NCI-H446 treated with DMSO at 0.1 percent for 48 hours (cell line): Measurements from ENCODE around the gene CLPX.
A peak's percentile ranks its signal among the peaks of the same experiment; 100 is the strongest.
"Not testable (repeated sequence)": the region's sequence is repeated elsewhere in the genome, so short reads cannot be mapped to it uniquely, and the experiment has no call there.

Source experiments
- DNase-seq: peaks from one replicate; lab custom pipeline; 2025; lab: John Stamatoyannopoulos, UW

The CLPX gene

DNA sequence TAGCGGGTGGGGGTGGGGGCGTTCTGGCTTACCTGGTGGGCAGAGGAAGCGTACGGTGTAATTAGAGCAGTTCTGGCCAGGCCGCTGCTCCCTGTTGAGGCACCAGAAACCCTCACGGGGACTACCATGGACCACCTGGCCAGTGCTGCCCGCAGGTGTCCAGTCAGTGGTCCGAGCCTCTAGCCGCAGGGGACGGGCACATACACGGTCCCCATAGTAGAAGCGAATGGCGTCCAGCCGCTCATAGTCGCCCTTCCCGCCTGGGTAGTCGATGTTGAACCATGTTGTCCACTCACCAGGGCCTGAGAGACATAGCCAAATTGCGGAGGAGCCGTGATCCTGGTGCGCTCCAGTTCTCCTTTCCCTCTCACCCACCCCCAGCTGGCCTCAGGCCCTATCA is 21.6 kb upstream of the CLPX start:
- DNase-seq: no peak

DNA sequence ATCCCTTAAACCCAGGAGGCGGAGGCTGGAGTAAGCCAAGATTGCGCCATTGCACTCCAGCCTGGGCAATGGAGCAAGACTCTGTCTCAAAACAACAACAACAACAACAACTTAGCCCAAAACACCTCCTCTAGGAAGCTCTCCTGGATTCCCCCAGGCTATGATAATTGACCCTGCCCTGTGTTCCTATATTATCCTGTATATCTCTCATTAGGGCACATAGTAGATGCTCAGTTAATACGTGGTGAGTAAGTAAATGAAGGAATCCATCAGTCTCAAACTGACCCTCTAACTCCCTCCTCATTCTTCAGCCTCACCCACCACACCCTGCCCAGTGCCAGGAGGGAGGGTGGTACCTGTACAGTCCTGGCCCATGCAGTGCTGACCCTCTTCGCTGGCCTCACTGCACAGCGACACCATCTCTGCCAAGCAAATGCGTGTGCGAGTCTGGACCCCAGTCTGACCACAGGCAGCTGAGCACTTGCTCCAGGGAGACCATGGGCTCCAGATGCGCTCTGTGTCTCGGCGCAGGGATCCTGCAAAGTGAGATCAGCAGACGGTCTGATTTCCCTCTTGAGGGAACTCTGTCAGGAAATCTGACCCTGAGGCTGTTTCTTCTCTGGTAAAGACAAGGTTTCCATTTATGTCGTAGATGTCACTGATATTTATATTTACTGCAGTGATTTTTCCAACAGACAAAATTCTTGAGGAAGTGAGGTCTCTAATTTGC is 20.0 kb upstream of the CLPX start:
- DNase-seq: no peak

DNA sequence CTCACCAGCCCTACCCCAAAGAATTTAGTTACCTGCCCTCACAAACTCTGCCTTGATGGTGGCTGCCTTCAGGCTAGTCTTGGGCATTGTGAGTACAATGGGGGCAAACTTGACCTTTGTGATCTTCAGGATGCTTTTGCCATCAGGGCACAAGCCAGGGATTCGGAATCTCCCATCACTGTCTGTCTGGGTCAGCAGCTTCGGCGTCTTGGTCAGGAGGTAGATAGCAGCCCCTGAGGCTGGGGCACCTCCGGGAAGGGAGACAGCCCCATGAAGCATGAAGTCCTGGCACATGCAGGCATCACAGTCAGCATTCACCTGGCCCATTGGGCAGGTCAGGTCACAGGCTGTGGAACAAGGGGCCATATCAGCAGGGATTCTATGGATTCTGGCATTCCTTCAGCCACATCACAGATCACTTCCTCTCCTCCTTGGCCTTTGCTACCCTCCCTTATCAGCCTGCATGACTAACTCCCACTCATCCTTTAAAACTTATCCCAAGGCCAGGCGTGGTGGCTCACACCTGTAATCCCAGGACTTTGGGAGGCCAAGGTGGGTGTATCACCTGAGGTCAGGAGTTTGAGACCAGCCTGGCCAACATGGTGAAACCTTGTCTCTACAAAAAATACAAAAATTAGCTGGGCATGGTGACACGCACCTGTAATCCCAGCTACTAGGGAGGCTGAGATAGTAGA is 19.2 kb upstream of the CLPX start:
- no peak for DNase-seq

DNA sequence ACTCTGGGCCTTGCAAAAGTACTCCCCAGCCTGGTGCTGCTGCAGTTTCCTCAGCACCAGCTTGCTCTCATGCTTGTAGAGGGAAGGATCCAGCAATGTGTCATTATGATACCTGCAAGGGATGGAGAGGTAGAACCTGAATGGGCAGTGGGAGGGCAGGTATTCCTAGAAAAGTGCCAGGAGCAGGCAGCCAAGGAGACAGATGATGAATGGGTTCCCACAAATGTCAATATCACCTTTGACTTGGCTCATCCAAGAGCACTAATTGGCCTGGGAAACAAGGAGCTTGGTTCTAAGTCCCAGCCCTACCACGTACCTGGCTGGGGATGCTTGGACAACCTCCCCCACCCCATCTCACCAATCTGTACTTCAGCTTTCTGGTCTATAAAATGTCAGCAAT is 16.8 kb upstream of the CLPX start:
- peak; percentile 18 for DNase-seq

DNA sequence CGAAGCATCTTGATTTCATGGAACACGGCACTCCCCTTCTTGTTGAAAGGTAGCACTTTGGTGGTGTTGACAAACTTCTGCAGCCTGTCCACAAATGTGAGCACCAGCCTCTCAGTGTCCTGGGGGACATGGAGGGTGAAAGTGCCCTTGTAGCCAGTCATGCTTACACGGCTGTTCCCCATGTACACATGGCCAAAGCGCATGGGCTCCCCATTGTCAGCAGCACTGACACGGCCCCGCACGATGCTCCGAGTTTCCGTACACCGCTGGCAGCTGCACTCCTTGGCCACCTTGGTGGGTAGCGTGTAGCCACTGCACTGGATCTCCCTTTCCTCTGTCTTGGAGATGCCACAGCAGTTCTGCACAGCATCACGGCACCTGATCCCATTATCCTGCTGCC is 13.4 kb upstream of the CLPX start:
- DNase-seq: no peak

DNA sequence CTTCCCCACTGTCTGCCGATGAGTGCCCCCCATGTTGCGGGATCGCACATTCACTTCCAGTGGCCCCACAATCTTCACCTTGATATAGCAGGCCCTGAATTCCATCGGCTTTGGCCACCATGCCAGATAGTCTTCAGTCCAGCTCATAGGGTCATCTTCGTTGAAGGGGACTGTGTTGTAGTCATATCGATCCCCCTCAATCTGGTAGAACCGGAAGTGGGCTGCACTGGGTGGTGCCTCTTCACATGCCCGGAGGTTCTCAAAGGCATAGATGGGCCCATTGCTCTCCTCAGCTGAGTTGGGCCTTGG is 12.1 kb upstream of the CLPX start:
- no peak for DNase-seq

DNA sequence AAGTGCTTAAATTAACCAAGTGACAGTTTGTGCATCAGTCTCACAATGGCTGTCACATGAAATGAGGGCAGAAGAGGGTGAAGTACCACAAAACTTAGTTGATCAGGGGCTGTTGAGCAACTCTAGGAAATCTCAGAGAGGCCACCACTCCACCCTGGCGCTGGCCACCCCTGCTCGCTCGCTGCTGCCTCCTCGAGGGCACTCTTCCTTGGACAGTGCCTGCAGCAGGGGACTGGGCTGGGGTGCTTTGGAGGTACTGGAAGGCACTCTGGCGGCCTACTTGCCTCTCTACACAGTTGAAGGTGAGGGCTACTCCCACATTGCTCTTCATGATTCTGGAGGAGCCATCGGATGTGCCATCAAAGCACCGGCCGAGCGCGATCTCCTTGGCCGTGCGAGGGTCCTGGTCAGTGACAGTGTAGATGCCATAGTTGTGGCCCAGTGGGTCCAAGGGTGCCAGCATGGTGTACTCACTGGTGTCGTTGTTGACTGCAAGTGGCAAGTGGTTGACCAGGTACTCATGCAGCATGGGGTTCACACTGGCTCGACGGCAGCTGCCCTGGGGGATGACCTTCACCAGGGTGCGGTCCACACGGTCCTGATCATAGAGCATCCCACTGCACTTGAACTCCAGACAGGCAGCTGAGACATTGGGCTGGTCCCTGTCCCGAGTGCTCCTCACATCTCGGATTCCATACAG is 11.6 kb upstream of the CLPX start:
- DNase-seq: no peak

DNA sequence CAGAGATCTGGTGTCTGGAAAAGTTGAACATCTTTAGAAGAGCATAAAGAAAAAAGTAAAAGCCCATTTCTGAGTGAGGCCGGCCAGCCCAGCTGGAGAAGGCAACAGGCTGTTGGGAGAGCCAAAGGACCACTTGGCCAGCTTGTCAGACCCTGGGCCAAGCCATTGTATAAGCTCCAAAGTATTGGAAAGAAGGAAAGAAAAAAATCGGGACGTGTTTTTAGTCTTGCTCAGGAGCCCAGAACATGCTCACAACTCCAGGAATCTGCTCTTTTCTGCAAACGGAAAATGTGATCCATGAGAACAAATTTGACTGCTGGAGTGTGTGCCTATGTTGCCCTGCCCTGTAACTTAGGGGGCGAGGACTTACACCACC is 10.4 kb upstream of the CLPX start:
- DNase-seq: no peak

DNA sequence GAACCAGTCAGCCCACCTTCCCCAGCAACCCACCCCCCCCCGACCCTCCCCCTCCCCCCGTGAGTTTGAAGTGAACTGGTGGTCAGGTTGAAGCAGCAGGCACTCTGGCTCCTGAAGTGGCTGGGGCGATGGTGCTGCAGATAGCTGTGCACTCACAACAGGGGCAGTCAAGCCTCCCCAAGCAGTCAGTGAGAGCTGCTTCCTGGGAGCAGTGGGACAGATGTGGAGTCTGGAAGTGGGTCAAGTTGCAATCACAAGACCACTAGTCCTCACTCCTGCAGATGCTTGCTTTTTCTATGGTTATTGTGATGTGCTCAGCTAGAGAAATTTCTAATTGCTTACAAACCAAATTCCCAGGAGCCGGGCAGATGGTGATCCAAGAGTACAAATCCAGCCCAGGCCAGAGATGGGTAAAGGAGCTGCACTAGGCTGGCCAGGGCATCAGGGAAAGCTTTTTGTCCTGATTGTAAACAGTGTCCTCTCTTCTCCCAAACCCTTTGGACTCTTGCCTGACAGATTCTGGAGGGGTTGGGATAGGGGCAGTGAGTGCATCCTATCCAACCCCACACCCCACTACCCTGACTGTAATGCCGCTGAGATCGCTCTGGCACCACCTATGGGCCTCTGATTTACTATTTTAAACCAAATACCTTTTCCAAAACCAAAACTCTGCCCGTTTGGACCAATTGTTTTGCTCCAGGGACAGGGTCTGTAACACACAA is 9.8 kb upstream of the CLPX start:
- no peak for DNase-seq

DNA sequence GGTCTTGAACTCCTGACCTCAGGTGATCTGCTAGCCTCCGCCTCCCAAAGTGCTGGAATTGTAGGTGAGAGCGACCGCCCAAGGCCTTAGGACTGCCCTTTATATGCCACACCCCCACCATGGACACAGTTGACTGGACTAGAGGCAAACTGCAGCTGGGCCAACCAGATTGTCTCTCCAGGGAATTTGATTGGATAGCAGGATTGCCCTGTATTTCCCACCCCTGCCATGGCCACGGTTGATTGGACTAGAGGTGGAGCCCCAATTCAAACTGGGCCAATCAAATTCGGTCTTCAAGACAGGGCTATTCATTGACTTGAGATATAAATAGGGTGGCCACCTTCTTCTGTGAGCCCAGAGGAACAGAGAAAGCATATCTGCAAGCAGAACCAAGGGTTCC is 6.9 kb upstream of the CLPX start:
- no peak for DNase-seq

DNA sequence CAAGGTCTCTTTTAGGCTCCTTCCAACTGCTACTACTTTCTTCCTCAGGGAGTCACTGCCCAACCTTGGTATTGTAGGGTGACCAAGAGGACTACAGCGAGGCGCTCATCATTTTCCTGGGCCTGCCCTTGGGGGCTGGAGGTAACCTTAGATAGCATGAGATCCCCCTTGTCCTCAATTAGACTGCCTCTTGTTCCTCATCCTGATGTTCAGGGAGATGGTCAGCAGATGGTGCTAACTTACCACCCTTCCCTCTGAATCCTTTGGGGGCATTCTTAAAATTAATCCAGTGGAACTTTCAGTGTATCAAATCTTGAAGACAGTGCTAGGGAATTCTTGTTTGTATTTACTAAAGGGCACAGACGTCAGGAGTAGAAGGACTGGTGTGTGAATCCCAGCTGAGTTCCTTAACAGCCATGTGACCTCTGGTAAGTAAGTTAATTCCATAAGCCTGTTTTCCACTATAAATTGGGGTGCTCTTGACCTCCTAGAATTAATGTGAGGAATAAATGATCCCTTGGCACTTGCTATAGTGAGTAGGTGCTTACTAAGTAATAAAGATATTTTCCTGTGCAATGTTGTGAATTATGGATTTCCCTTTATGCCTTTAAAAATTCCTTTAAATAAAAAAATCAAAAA is 4.1 kb upstream of the CLPX start:
- peak; percentile 6 for DNase-seq

DNA sequence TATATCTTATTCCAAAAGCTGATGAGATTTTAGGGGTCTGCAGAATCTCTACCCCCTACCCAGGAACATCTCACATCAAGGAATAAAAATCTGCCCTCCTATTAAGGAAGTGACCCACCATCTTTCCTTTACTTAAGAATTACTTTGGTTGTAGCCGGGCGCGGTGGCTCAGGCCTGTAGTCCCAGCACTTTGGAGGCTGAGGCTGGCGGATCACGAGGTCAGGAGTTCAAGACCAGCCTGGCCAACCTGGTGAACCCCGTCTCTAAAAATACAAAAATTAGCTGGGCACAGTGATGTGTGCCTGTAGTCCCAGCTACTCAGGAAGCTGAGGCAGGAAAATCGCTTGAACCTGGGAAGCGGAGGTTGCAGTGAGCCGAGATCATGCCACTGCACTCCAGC is 3.3 kb upstream of the CLPX start:
- not testable (repeated sequence) for DNase-seq

DNA sequence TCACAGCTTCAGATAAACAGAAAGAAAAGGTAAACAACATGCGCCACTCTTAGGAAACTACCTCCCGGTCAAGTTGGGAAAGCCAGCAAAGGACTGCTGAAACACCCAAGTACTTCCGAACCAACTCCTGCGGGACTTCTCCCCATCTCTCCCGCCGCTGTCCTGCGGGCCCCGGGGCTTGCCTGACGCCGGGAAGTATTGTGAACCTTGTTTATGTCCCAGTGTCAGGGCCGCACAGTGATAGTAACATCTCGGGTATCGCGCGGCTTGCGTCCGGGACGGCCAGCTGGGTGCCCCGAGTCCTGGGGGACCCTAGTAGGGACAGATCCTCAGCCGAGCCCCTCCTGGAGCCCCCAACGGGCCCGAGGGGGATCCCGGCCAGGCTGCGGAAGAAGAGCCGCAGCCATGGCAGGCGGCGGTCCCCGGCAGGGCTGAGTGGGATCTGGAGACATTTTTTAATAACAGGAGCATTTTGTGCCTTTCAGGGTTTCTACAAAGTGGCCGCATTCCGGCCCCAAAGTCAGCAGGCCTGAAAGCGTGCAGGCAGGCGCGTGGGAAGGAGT is 756 bp downstream of the CLPX start:
- no peak for DNase-seq

DNA sequence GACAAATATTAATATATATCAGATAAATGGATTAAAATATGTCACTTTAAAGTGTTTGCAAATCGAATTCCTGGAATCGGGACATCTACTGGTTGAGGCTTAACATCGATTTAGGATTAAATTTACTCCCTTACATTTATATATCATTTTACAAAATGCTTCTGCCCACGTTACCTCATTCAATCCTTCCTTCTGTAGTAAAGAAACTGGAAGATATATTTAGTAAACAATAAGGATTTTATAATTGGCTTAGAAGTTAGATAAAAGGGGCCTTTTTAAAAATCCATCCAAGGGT is 1.3 kb downstream of the CLPX start:
- no peak for DNase-seq

DNA sequence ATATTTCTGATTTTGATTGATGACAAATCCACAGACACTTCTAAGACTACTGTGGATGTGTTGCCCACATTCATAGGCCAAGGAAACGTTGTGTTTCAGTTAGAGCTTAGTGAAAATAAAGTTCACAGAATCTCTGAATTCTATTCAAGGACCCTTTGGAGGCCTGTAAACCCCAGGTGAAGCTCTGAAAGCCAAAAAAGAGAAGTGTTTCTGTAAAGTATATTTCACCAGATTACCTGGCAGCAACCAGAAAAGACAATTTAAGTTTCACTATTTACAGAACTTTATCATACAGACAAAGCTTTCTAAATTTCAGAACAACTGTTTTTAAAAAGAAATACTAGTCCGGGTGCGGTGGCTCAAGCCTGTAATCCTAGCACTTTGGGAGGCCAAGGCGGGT is 2.6 kb downstream of the CLPX start:
- DNase-seq: no peak

DNA sequence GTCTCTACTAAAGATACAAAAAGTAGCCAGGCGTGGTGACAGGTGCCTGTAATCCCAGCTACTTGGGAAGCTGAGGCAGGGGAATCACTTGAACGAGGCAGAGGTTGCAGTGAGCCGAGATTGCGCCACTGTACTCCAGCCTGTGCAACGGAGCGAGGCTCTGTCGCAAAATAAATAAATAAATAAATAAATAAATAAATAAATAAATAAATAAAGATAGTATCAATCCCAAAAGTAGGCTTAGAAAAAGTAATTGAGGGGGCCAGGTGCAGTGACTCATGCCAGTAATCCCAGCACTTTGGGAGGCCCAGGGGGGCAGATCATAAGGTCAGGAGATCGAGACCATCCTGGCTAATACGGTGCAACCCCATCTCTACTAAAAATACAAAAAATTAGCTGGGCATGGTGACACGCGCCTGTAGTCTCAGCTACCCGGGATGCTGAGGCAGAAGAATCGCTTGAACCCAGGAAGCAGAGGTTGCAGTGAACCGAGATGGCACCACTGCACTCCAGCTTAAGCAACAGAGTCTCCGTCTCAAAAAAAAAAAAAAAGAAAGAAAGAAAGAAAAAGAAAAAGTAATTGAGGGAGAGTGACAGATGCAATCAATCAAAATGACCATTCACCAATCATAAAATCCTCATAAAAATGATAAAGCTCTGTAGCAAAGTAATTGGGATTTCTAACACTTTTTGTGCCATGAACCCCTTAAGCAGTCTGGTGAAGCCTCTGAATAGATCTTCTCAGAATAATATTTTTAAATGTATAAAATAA is 3.4 kb downstream of the CLPX start:
- DNase-seq: not testable (repeated sequence)

DNA sequence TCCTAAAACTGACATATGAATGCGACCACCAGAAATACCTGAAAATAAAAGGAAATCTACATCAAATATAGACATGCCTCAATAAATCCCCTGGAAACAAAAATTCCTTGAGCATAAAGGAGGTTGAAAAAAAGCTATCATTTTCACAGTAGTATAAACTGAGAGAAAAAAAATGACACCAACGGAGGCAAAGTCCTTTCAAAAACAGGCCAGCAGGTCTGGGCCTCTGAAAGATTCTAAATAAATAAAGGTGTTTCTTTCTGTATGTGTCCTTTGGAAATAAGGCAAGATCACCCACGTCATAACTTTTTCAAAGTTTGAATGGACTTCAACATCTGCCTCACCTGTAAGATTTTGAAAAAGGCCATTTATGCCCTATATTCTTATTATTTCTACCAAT is 5.0 kb downstream of the CLPX start:
- no peak for DNase-seq

DNA sequence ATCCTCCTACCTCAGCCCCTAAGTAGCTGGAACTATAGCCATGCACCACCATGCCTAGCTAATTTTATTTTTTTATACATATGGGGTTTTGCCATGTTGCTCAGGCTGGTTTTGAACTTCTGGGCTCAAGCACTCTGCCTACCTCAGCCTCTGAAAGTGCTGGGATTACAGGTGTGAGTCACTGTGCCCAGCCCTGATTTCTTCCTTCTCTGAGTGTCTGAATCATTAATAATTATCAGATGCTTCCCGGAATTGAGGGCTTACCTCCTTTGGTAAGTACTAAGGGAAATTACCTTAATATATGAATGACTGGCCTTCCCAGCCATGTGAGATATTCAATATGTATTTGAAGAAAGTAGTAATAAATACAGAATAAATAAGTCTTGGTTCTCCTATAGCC is 7.2 kb downstream of the CLPX start:
- DNase-seq: no peak

DNA sequence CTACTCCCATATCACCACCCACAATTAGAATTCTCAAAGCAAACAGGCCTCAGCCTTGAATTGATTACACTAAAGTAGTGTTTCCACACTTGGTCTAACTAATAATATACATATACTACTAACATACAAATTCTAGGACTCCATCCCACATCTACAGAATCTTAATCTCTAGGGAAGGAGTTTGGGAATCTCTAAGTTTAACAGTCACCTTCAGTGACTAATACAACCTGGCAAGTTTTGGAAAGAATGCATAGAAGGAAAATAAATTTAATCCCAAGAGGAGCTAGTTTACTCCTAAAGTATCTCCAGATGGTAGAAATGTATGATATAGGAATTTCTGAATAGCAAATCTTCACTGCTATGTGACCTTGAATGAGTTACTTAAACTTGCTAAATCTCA is 9.1 kb downstream of the CLPX start:
- no peak for DNase-seq

DNA sequence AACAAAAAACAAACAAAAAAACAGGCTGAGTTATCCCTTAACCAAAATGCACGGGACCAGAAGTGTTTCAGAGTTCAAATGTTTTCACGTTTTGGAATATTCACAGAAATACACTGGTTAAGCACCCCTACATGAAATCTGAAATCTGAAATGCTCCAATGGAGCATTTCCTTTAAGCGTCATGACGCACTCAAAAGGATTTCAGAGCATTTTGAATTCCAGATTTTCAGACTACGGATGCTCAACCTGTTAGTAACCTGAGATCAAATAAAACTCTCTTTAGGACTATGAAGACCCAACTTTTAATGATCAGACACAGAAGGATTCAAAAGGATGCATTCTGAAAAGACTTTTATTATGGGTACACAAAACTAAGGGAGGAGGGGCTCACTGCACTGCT is 9.6 kb downstream of the CLPX start:
- DNase-seq: no peak

DNA sequence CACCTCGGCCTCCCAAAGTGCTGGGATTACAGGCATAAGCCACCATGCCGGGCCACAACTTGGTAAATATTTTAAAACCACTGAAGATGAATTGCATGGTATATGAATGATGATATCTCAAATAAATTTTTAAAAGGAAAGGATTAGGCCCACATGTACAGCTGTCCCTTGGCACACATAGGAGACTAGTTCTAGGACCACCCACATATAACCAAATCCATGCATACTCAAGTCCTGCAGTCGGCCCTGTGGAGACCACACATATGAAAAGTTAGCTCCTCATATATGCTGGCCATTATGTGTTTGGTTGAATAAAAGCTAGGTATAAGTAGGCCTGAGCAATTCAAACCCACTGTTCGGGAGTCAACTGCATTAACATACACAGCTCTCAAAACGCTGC is 10.6 kb downstream of the CLPX start:
- DNase-seq: no peak

DNA sequence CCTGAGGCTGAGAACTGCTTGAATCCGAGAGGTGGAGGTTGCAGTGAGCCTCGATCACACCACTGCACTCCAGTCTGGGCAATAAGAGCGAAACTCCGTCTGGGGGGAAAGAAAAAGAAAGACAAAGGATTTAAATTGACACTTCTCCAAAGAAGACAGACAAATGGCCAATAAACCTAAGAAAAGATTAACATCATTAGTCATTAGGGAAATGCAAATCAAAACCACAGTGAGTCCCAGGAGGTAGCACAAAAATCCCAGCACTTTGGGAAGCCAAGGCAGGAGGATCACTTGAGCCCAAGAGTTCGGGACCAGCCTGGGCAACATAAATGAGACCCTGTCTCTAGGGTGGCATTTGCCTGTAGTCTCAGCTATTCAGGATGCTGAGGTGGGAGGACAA is 12.6 kb downstream of the CLPX start:
- DNase-seq: no peak
